Lower leg skin (tissue), 4 donors: ENCODE results near the gene WDR27. TPM values are rescaled to one million over a fixed set of nuclear protein-coding genes. Genes with fewer than 3 reads are reported as not detected.

Experiments
- DNase-seq, 2 donors: peaks; one replicate each; pipeline ENCODE4 v3.0.0-alpha.2; 2019; ENCODE audit warnings: low spot score in 2 of 2
- H3K4me3 ChIP-seq: fragments of 200-600 bp; sonication (generic); 2 replicates; pipeline ENCODE4 v1.5.1; 2017; ENCODE audit warnings: mild to moderate bottlenecking, low read depth; ENCODE audit not compliant: poor library complexity, severe bottlenecking
- CTCF ChIP-seq, 3 donors: fragments of 450-650 bp; IDR thresholded peaks; one replicate each; pipeline ENCODE4 v1.5.1; 2016; ENCODE audit warnings: antibody characterized with exemption in 3 of 3, mild to moderate bottlenecking in 3 of 3, moderate library complexity in 2 of 3
- POLR2A ChIP-seq, 2 donors: fragments of 450-650 bp; IDR thresholded peaks; one replicate each; pipeline ENCODE4 v1.6.1; 2016 to 2017; ENCODE audit warnings: antibody characterized with exemption in 2 of 2, mild to moderate bottlenecking in 1 of 2, moderate library complexity in 1 of 2
- WGBS, 2 donors: methylation state at CpG; one replicate each; pipeline ENCODE4 v1.1.5; 2018; 5-methylcytosine and 5-hydroxymethylcytosine counted together
- intact Hi-C: fragments of 100-400 bp; cut with DNase I; formaldehyde crosslinking; loops from one replicate; pipeline ENCODE4 v1.15.0; 2023; ENCODE audit warnings: low total_unique reads
- total RNA-seq, 4 donors: library from RNA; depleted of rRNA; stranded (reverse); fragments of >200 nt; gene quantifications; one replicate each; pipeline ENCODE4 v1.1.0, GENCODE V29; 2016

Gene WDR27
- total RNA-seq, 4 donors from 2014 or later = 15.7 to 40.0 (median 19.5) TPM

- TF ChIP-seq POLR2A (IDR thresholded peaks at IDR 0.05) (no peak), CTCF (IDR thresholded peaks at IDR 0.05) (no peak)
- intact Hi-C loops = no loop called here
- 85 to 95% methylated on average over 4 of the region's 4 CpGs for WGBS, 2 donors
Observed at GRCh38 chr6:169719117-169719516, 17.3 kb upstream of the WDR27 start.

GRCh38 chr6:169714595-169714994 lies 12.8 kb upstream of the WDR27 start:
- no peak for TF ChIP-seq CTCF (IDR thresholded peaks at IDR 0.05)
- no peak for TF ChIP-seq POLR2A (IDR thresholded peaks at IDR 0.05)
- no peak overlapping the region for H3K4me3 ChIP-seq
- DNase-seq = no peak
- WGBS, 2 donors = 93 to 95% methylated on average over 9 of the region's 9 CpGs
- intact Hi-C loops = no loop called here

More at GRCh38 chr6:169719117-169719516, 17.3 kb upstream of the WDR27 start:
- no peak overlapping the region for H3K4me3 ChIP-seq
- no peak for DNase-seq

DNA sequence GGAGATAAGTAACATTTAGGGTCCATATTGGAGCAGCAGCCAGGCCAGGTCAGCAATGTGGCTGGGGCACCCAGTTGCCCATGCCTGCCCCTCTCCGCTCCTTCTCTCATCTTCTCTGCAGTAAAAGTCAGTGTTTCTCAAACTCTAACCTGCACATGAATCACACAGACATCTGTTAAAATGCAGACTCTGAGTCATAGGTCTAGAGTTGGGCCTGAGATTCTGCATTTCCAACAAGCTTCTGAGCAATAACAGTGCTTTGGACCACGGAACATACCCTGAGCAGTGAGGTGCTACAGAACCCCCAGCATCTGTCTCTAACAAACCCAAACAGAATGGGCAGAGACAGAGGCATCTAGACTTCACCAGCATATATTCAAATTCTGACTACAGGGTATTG lies 12.3 kb upstream of the WDR27 start:
- no peak for TF ChIP-seq CTCF (IDR thresholded peaks at IDR 0.05)
- no peak for TF ChIP-seq POLR2A (IDR thresholded peaks at IDR 0.05)
- 97 to 98% methylated on average over 2 of the region's 2 CpGs for WGBS, 2 donors
- intact Hi-C loops = no loop called here
- no peak for DNase-seq
- H3K4me3 ChIP-seq = no peak overlapping the region

DNA sequence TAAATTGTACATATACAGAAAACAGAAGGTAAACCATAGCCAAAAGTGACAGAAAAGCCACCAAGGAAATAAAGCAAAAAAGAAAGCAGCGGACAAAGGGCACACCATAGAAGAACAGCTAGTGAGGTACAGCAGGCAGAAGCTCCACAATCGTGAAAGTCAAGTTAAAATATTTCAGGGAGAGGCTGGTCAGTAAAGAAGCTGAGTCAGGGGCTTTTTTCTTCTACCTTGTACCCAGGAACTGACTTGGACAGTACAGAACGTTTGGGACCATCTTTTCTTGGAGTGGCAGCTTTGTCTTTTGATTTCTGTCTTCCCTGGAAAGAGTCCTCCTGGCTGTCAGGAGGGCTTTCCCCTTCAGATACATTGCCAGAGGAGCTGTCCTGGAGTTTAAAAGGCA lies 8.2 kb upstream of the WDR27 start:
- TF ChIP-seq CTCF (IDR thresholded peaks at IDR 0.05) = no peak
- TF ChIP-seq POLR2A (IDR thresholded peaks at IDR 0.05) = no peak
- no peak overlapping the region for H3K4me3 ChIP-seq
- 76 to 81% methylated on average over 3 of the region's 3 CpGs for WGBS, 2 donors
- no peak for DNase-seq
- intact Hi-C loops = no loop called here

DNA sequence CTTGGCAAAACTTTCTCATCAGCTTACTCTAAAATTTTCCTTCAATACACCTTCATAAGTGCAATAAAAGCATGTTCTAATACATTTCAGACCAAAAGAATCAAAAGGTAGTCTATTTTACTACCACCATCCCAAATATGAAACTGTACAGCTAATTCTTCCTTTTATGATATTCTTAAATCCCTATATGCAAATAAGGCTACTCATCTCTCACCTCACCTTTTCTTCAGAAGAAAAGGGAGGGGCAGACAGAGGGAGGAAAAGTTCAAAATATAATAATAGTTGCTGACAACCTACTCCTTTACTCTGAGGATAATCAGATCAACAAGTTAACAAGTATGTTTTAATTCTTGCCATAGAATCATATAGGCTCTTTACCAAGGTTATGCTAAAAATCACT lies 7.5 kb upstream of the WDR27 start:
- TF ChIP-seq POLR2A (IDR thresholded peaks at IDR 0.05) (no peak), CTCF (IDR thresholded peaks at IDR 0.05) (no peak)
- no peak for DNase-seq
- intact Hi-C loops = no loop called here
- no peak overlapping the region for H3K4me3 ChIP-seq

DNA sequence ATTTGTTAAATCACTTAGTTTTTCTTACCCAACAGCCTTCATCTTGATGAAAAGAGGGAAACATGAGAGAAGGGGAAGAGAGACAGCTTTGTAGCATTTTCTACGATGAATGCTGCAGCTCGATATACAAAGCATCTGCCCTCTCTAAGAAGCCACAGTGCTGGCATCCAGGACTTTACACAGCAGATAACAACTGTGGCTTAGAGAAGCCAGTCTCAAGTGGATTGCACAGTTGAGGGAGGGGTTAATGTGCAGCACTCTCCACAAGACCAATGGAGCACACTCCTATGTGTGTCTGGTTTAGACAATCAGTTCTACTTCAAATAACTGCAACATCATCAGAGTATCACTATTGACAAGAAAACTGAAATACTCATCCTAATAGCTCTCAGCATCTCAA lies 5.9 kb upstream of the WDR27 start:
- intact Hi-C loops = no loop called here

More for the DNA sequence above, 5.9 kb upstream of the WDR27 start:
- 86 to 93% methylated on average over 2 of the region's 2 CpGs for WGBS, 2 donors
- no peak overlapping the region for H3K4me3 ChIP-seq
- no peak for DNase-seq
- TF ChIP-seq CTCF (IDR thresholded peaks at IDR 0.05) = no peak
- TF ChIP-seq POLR2A (IDR thresholded peaks at IDR 0.05) = no peak
